NCI-H1417 treated with DMSO at 0.1 percent for 48 hours (cell line): ENCODE results near the gene TNNI2.

ENCODE experiments used
- DNase-seq: peaks from one replicate; lab custom pipeline; 2025; lab: John Stamatoyannopoulos, UW

Gene TNNI2

DNA sequence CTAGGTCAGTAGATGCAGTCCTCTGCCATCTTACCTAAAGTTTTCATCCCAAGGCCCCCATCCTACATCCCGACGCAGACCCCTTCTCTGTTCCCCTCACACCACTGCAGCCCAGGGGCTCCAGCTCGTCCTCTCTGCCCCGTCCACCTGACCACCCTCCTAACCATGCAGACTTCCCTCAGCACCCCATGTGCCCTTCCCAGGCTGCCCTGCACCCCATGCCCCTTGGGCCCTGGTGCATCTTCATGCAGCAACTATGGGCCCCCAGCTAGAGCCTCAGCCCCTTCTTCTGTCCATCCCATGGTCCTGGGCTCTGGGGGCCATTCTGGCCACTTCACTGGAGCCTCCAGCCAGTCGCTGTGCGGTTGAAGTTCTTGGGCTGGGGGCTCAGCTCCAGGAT lies 50.0 kb downstream of the TNNI2 start:
- DNase-seq: no peak

DNA sequence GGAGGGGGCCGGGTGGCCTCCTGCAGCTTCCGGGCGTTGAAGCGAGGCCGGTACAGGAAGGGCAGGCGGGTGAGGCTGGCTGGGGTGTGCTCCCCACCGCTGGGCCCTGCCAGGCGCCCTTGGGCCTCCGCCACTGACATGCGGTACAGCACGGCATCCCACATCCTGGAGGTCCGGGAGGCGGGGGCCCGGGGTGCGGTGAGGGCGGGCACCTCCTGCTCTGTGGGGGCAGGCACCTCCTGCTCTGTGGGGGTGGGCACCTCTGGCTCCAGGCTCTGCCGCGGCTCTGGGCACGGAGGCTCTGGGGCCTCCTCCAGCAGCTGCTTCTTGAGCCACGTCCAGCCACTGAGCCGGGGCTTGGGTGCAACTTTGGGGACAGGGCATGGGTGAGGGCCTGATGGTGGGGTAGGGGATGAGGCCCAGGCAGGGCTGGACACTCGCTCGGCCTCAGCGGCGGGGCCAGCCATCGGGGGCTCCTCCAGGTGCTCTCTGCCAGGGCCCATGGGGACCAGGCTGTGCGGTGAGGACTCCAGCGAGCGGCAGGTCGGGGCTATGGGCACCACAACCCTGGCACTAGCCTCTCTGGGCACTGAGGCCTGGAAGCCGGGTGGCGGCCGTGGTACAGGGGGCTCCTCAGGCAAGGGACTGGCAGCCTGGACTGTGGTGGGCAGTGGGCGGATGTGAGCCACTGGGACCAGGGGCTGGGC lies 50.6 kb downstream of the TNNI2 start:
- DNase-seq: no peak

DNA sequence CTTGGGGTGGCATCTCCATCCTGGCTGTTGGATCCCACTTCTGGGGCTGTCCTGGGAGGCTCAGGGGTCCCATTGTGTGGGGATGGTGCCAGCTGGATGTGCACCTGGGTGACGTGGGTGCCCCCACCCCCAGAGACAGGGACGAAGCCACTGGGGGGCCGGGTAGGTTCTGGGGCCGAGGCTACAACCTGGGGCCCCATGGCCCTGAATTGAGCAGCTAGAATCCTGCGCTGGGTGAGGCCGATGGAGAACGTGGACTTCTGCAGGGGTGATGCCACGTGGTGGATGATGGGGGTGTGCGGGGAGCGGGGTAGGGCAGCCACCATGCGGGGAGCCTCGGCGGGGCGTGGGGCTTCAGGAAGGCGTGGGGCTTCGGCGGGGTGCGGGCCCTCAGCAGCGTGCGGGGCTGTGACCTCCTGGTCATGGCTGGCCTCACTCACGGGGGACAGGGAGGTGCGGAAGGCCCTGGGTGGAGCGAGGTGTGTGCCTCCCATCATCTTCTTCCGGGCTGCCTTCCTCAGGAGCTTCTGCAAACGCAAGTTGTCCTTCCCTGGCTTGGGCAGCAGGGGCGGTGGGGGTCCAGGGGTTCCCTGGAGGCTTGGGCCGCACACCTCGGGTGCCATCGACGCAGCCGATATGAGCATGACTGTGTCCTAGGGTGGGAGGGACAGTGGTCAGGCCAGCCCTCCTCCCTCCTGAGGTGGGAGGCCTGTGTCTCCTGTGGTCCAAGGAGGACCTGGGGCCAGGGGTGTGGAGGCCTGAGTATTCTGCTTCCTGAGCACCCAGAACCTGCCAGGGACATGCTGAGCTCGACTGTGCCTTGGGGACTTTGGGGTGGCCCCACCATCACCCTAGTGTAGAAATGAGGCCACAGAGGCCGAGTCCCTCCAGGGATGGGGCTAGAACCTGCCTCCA lies 51.4 kb downstream of the TNNI2 start:
- no peak for DNase-seq
